CD4-positive, alpha-beta T cell treated with Interleukin-1 beta for 1 hour (primary cell): ENCODE data around the gene PRKN.

ENCODE experiments used
- DNase-seq, 2 donors: peaks; one replicate each; pipeline ENCODE4 v3.0.0-alpha.2; 2020 to 2022

PRKN gene

DNA sequence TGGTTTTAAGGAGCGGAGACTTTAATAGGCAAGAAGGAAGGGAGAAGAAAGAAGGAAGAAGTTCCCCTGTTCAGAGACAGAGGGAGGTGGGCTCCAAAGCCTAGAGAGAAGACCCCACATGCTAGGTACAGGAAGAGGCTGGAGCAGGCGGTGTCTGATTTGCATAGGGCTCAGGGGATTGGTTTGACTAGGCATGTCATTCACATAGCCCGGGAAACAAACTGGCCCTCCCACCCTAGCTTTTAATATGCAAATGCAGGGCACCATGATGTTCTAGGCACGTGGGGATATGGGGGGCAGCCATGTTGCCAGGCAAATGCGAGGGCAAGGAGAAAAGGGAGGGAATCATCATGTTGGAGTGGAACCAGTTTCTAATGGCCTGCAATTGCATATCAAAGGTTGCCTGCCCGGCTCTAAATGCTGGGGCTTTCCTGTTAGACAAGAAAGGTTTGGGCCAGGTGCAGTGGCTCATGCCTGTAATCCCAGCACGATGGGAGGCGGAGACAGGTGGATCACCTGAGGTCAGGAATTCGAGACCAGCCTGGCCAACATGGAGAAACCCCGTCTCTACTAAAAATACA is 1419.4 kb downstream of the PRKN start:
- DNase-seq: no peak

GRCh38 chr6:161305860-161306259 is 1421.7 kb downstream of the PRKN start:
- DNase-seq: no peak

DNA sequence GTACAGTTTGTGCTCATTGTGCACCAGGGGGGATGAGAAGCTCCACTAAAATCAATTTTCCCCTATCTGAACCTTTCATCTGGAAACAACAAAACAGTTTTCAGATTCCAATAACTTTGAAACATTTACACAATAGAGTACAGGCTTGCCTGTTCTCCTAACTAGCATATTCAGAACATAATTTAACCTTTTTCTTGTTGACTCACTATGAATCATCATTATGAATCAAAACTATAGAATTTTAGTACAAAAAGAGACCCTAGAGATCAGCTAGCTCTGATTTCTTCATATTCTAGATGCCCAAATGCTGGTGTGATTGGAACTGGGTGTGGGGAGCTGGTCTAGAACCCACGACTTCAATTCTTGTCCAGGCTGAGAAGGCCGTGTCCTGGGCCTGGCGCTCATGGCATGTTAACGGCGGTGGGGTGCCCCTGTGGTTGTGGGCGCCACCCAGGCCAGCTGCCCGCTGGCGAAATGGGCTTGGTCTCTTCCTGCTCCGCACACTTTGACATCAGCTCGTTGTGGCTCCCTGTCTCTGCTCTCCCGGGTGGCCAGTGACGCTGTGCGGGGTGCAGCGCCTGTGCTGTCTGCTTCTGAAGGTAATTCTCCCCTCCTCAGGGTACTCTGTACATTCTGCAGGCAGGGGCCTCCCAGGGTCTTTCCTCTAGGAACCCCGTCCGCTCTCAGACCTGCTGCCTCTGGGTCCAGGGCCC is 1423.8 kb downstream of the PRKN start:
- DNase-seq: no peak

DNA sequence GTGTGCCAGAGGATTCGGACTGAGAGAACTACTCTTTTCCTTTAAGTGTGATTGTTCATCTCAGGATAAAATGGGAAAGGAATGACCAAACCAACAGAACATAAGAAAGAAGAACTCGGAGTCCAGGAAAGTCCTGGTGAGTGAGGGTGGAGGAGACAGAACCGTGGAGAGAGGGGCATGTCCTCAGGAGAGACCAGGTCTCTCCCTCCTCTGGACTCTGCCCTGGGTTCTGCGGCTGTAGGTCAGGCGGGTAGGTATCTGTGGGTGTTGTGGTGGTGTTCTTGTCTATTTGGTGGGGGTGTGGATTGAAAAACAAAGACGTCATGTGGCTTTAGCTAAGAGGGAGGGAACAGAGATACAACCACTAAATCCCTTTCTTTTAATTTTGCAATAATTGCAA is 1424.6 kb downstream of the PRKN start:
- no peak for DNase-seq

- DNase-seq: no peak
These were observed 1426.2 kb downstream of the PRKN start for GRCh38 chr6:161301338-161301737.

DNA sequence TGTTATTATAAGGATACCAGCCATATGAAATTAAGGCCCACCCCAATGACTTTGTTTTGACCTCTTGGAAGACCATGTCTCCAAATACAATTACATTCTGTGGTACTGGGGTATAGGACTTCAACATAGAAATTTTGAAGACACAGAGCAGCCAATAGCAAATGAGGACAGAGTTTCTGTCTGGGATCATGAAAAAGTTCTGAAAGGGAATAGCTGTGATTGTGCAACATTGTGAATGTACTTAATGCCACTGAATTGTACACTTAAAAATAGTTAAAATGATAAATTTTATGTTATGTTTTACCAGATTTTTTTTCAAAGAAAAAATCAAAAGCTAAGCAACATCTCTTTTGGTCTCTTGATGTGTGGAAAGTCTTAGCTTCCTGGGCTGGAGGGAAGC is 1426.7 kb downstream of the PRKN start:
- DNase-seq: no peak

- no peak for DNase-seq
These were observed 1427.8 kb downstream of the PRKN start for GRCh38 chr6:161299726-161300125.
